SK-N-SH treated with all-trans-retinoic acid at 6 μM for 48 hours (cell line): ENCODE results near the gene GALNT13.

ENCODE experiments used
- TCF4 ChIP-seq: fragments of 250-450 bp; sonication (Bioruptor Pico); IDR thresholded peaks from 2 replicates; pipeline ENCODE4 v1.8.0; 2021; ENCODE audit warnings: mild to moderate bottlenecking, moderate library complexity, borderline replicate concordance
- TF ChIP-seq, protein P1 (sequence below): fragments of 250-450 bp; sonication (Bioruptor Pico); IDR thresholded peaks from 2 replicates; pipeline ENCODE4 v1.5.1; 2021; ENCODE audit warnings: mild to moderate bottlenecking, moderate library complexity

- no peak for TF ChIP-seq TCF4 (CRISPR knock-in tag)
- TF ChIP-seq, protein P1, sequence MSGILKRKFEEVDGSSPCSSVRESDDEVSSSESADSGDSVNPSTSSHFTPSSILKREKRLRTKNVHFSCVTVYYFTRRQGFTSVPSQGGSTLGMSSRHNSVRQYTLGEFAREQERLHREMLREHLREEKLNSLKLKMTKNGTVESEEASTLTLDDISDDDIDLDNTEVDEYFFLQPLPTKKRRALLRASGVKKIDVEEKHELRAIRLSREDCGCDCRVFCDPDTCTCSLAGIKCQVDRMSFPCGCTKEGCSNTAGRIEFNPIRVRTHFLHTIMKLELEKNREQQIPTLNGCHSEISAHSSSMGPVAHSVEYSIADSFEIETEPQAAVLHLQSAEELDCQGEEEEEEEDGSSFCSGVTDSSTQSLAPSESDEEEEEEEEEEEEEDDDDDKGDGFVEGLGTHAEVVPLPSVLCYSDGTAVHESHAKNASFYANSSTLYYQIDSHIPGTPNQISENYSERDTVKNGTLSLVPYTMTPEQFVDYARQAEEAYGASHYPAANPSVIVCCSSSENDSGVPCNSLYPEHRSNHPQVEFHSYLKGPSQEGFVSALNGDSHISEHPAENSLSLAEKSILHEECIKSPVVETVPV, result no peak
These were observed 222.1 kb downstream of the GALNT13 start for GRCh38 chr2:154093856-154094255.
